K562 (cell line): ENCODE data around the gene LRRC4C.

Experiments
- DNMT1 ChIP-seq: fragments of 450-650 bp; IDR thresholded peaks from 2 replicates; pipeline ENCODE4 v1.6.1; 2016; ENCODE audit warnings: antibody characterized with exemption, mild to moderate bottlenecking
- POLR2AphosphoS2 ChIP-seq: IDR thresholded peaks from 2 replicates; pipeline ENCODE4 v1.6.1; 2012; ENCODE audit warnings: low read length, improper control_type of control experiment

GRCh38 chr11:40513281-40513680 lies 946.2 kb downstream of the LRRC4C start:
- TF ChIP-seq POLR2AphosphoS2: no peak
- no peak for TF ChIP-seq DNMT1
